ENCODE data around the gene KIAA1958.
"Not testable (repeated sequence)": the region's sequence is repeated elsewhere in the genome, so short reads cannot be mapped to it uniquely, and the experiment has no call there.

The KIAA1958 gene

DNA sequence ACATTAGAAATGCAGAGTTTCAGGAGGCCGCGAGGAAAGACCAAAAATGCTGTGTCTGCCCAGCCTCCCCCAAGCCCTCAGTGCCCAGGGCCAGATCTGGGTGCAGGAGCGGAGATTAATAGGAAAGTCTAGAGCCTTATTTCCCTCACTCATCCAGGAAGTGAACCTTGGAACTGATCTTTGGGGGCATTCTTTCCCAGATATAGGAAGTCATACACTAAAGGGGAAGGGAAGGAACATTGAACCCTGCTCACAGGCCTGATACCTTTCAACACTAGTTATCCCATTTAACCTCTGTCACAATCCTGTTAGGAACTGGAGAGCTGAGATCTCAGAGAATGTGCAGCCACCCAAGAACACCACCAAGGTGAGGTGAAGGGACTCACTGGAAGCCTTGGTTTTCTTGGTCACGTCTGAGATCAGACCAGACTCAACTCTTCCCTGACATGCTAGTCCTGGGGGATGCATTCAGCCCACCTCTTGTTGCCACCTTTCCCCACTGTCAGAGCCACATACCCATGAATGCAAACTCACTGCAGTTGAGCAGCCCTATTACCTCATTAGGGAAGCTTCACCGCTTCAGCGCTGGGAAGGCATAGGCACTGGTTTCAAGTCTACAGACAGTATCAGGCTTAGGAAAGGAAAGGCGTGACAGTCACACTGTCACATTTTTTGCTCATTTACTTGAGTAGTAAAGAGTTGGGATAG, 95.0 kb downstream of the KIAA1958 start:
- Histone ChIP-seq H3K9me3 (ENCODE audit: control insufficient read depth in 1 of 2, low read length in 2 of 2) (no peaks in the 10 kb centered on the region), H3K27me3 (ENCODE audit: control insufficient read depth in 1 of 2, insufficient read depth in 2 of 2, low read length in 2 of 2) (no peaks in the 10 kb centered on the region), H3K9ac (ENCODE audit: low read depth in 1 of 2, low read length in 2 of 2) (no peak overlapping the region), H3K36me3 (ENCODE audit: control insufficient read depth in 1 of 2, insufficient read depth in 2 of 2, low read length in 2 of 2) (no peaks in the 10 kb centered on the region), H3K4me3 (ENCODE audit: low read depth in 1 of 2, low read length in 2 of 2) (no peak overlapping the region), H3K27ac (ENCODE audit: low read depth, low read length) (no peak overlapping the region), H3K4me1 (ENCODE audit: control insufficient read depth in 1 of 2, insufficient read depth in 2 of 2, low read length in 2 of 2) (peaks cover 0 to 6% of the 10 kb centered on the region in 2 donors)

DNA sequence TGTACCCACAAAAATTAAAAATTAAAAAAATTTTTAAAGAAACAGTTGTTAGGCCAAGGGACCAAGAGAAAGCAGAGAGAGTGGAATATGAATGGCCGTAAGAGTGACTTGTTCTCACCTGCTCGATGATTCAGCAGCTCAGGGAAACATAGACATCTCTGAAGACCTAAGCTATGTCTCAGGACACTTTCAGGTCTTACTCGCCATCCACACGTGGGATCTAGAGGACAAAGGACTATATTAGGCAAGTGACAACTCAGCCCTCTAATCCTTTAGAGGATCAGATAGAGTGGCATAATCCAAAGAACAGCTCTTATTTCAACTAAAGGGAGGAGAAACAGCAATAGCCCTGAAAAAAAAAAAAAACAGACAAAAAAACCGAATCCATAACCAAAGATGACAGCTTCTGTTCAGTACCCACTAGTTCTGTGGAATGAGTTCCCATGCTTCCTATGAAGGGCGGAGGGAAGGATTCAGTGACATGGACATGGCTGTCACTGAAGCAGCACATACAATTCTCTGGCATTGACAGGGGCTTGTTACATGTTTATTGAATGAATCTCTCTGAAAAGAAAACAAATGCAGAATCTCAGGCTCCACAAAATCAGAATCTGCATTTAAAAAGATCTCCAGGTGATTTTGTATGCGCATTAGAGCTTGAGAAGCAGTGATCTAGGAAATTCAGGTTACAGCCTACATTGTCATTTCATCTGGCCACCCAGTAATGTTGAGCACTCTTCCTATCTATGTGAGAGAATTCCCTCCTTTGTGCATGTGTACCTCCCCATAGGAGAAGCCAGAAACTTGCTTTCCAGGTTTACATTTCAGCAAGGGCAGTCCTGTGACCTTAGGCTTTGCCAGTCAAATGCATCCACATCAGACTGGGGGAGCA, 96.0 kb downstream of the KIAA1958 start:
- no peak overlapping the region for H3K27ac ChIP-seq (ENCODE audit: low read depth, low read length)
- H3K36me3 ChIP-seq (ENCODE audit: control insufficient read depth in 1 of 2, insufficient read depth in 2 of 2, low read length in 2 of 2) = no peaks in the 10 kb centered on the region
- no peaks in the 10 kb centered on the region for H3K9me3 ChIP-seq (ENCODE audit: control insufficient read depth in 1 of 2, low read length in 2 of 2)
- H3K27me3 ChIP-seq (ENCODE audit: control insufficient read depth in 1 of 2, insufficient read depth in 2 of 2, low read length in 2 of 2) = no peaks in the 10 kb centered on the region
- no peak overlapping the region for H3K9ac ChIP-seq (ENCODE audit: low read depth in 1 of 2, low read length in 2 of 2)
- H3K4me1 ChIP-seq (ENCODE audit: control insufficient read depth in 1 of 2, insufficient read depth in 2 of 2, low read length in 2 of 2) = peaks cover 0 to 6% of the 10 kb centered on the region in 2 donors
- H3K4me3 ChIP-seq (ENCODE audit: low read depth in 1 of 2, low read length in 2 of 2) = no peak overlapping the region

DNA sequence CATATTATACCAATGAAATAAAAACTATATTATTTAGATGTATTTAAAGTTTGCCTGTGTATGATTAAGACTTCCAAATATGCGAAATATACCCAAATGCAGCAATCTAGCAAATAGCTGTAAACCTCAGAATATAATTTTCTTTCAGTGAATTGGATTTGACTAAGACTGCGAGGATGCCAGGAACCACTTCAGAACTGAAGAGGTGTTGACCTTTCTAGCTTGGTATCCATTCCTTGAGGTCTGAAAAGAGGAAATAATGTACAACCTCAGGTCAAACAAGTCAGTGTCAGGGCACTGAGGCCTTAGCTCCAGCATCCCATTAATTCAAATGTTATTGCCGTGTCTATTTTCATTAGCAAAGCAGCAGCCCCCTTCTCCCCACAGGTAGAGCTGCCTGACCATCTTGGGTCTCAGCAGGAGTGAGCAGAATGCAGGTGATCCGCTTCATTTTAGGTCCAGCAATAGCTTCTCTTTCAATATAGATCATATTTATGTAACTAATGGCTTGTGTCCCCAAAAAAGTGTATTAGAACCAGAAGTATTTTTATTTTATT, 100.0 kb downstream of the KIAA1958 start:
- Histone ChIP-seq H3K27me3 (ENCODE audit: control insufficient read depth in 1 of 2, insufficient read depth in 2 of 2, low read length in 2 of 2) (no peaks in the 10 kb centered on the region), H3K9me3 (ENCODE audit: control insufficient read depth in 1 of 2, low read length in 2 of 2) (no peaks in the 10 kb centered on the region), H3K4me1 (ENCODE audit: control insufficient read depth in 1 of 2, insufficient read depth in 2 of 2, low read length in 2 of 2) (peaks cover 0 to 2% of the 10 kb centered on the region in 2 donors), H3K9ac (ENCODE audit: low read depth in 1 of 2, low read length in 2 of 2) (no peak overlapping the region), H3K4me3 (ENCODE audit: low read depth in 1 of 2, low read length in 2 of 2) (no peak overlapping the region), H3K27ac (ENCODE audit: low read depth, low read length) (no peak overlapping the region), H3K36me3 (ENCODE audit: control insufficient read depth in 1 of 2, insufficient read depth in 2 of 2, low read length in 2 of 2) (no peaks in the 10 kb centered on the region)

DNA sequence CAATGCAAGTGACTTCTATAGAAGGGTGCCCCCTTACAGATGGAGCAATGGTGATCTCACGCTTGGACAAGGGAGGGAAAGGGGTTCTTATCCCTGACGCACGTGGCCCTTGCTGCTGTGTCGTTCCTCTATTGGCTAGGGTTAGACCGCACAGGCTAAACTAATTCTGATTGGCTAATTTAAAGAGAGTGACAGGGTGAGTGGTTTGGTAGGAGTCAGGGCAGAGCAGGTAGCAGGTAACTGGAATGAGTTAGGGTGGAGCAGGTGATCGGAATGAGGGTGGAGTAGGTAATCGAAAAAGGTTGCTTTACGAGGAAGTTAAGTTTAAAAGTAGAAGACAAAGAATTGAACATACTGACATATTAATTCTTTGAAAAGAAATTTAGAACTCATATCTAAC, 105.2 kb downstream of the KIAA1958 start:
- not testable (repeated sequence) for H3K36me3 ChIP-seq (ENCODE audit: control insufficient read depth in 1 of 2, insufficient read depth in 2 of 2, low read length in 2 of 2); H3K27me3 ChIP-seq (ENCODE audit: control insufficient read depth in 1 of 2, insufficient read depth in 2 of 2, low read length in 2 of 2); H3K9ac ChIP-seq (ENCODE audit: low read depth in 1 of 2, low read length in 2 of 2); H3K4me3 ChIP-seq (ENCODE audit: low read depth in 1 of 2, low read length in 2 of 2); H3K9me3 ChIP-seq (ENCODE audit: control insufficient read depth in 1 of 2, low read length in 2 of 2); H3K4me1 ChIP-seq (ENCODE audit: control insufficient read depth in 1 of 2, insufficient read depth in 2 of 2, low read length in 2 of 2); H3K27ac ChIP-seq (ENCODE audit: low read depth, low read length)

DNA sequence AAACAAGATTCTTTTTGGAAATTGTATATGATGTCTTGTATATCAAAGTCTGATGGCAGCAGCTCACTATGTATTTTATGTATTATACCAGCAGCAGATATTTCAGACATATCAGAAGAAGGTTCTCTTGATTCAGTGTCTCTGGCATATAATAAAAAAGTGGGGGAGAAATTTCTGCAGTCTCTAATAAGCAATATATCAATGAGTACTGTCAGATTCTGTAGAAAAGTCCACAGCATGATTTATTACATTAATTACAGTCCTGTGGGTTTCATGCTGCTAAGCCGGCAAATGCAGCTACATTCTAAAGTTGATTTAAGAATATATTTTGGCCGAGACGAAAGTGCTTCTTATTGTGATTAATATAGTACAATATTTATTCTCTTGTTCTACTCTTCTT, 113.1 kb downstream of the KIAA1958 start:
- Histone ChIP-seq H3K9me3 (ENCODE audit: control insufficient read depth in 1 of 2, low read length in 2 of 2) (no peaks in the 10 kb centered on the region), H3K4me3 (ENCODE audit: low read depth in 1 of 2, low read length in 2 of 2) (no peak overlapping the region), H3K9ac (ENCODE audit: low read depth in 1 of 2, low read length in 2 of 2) (no peak overlapping the region)

DNA sequence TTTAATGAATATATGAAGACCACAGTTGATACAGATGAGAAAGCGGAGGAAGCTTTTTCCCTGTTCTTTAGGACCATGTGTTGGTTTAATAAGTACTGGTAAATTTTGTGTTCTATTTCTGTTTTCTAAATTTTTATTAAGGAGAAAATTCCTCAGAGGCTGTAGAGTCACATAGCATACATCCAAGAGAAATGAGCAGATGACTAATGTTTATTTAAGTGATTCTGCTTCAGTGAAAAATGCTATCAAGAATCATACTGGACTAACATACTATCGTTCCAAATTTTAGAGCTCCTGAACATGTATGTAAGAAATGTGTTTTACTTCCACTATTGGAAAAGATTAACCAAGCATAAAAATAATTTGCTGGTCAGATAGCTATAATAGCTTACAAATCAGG, 115.0 kb downstream of the KIAA1958 start:
- Histone ChIP-seq H3K4me3 (ENCODE audit: low read depth in 1 of 2, low read length in 2 of 2) (no peak overlapping the region), H3K9me3 (ENCODE audit: control insufficient read depth in 1 of 2, low read length in 2 of 2) (no peaks in the 10 kb centered on the region), H3K36me3 (ENCODE audit: control insufficient read depth in 1 of 2, insufficient read depth in 2 of 2, low read length in 2 of 2) (no peaks in the 10 kb centered on the region), H3K27ac (ENCODE audit: low read depth, low read length) (no peak overlapping the region), H3K27me3 (ENCODE audit: control insufficient read depth in 1 of 2, insufficient read depth in 2 of 2, low read length in 2 of 2) (no peaks in the 10 kb centered on the region), H3K4me1 (ENCODE audit: control insufficient read depth in 1 of 2, insufficient read depth in 2 of 2, low read length in 2 of 2) (no peaks in the 10 kb centered on the region), H3K9ac (ENCODE audit: low read depth in 1 of 2, low read length in 2 of 2) (no peak overlapping the region)

More for the DNA sequence above, 113.1 kb downstream of the KIAA1958 start:
- no peaks in the 10 kb centered on the region for H3K27me3 ChIP-seq (ENCODE audit: control insufficient read depth in 1 of 2, insufficient read depth in 2 of 2, low read length in 2 of 2)
- no peaks in the 10 kb centered on the region for H3K4me1 ChIP-seq (ENCODE audit: control insufficient read depth in 1 of 2, insufficient read depth in 2 of 2, low read length in 2 of 2)
- H3K27ac ChIP-seq (ENCODE audit: low read depth, low read length) = no peak overlapping the region
- H3K36me3 ChIP-seq (ENCODE audit: control insufficient read depth in 1 of 2, insufficient read depth in 2 of 2, low read length in 2 of 2) = no peaks in the 10 kb centered on the region

DNA sequence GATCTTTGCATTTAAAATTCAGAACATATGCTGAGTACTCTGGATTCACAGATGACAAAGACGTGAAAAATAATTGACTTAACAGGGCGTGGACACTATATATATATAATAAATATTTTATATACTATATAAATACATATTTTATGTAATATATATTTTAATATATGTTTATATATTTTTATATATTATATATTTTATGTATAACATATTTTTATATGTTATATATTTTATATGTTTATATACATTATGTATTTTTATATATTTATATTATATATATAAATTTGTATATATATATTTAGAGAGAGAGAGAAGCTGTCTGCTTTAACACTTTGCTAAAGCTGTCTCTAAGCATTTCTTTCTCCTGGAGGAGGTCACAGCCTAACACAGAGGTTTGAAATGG, 118.2 kb downstream of the KIAA1958 start:
- no peak overlapping the region for H3K4me3 ChIP-seq (ENCODE audit: low read depth in 1 of 2, low read length in 2 of 2)
- H3K4me1 ChIP-seq (ENCODE audit: control insufficient read depth in 1 of 2, insufficient read depth in 2 of 2, low read length in 2 of 2) = no peaks in the 10 kb centered on the region
- no peaks in the 10 kb centered on the region for H3K9me3 ChIP-seq (ENCODE audit: control insufficient read depth in 1 of 2, low read length in 2 of 2)
- H3K36me3 ChIP-seq (ENCODE audit: control insufficient read depth in 1 of 2, insufficient read depth in 2 of 2, low read length in 2 of 2) = no peaks in the 10 kb centered on the region
- H3K27me3 ChIP-seq (ENCODE audit: control insufficient read depth in 1 of 2, insufficient read depth in 2 of 2, low read length in 2 of 2) = no peaks in the 10 kb centered on the region
- no peak overlapping the region for H3K27ac ChIP-seq (ENCODE audit: low read depth, low read length)
- H3K9ac ChIP-seq (ENCODE audit: low read depth in 1 of 2, low read length in 2 of 2) = no peak overlapping the region

DNA sequence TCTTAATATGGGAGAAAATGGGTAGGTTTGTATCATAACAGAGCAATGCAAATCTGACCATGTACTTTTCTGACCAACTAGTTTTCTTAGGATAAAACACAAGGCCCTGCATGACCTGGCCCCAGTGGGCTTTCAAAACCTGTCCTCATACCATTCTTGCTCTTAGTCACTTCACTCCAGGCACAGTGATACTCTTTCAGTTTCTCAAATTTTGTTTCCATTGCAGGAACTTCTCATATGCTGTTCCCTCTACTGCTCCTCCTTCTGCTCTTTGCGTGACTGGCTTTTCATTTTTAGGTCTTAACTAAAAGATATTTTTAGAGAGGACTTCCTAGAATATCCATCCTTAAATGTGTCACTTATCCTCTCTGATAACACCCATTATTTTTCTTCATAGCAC, 118.9 kb downstream of the KIAA1958 start:
- H3K27me3 ChIP-seq (ENCODE audit: control insufficient read depth in 1 of 2, insufficient read depth in 2 of 2, low read length in 2 of 2) = no peaks in the 10 kb centered on the region
- no peaks in the 10 kb centered on the region for H3K9me3 ChIP-seq (ENCODE audit: control insufficient read depth in 1 of 2, low read length in 2 of 2)
- no peak overlapping the region for H3K4me3 ChIP-seq (ENCODE audit: low read depth in 1 of 2, low read length in 2 of 2)
- H3K9ac ChIP-seq (ENCODE audit: low read depth in 1 of 2, low read length in 2 of 2) = no peak overlapping the region
- no peaks in the 10 kb centered on the region for H3K36me3 ChIP-seq (ENCODE audit: control insufficient read depth in 1 of 2, insufficient read depth in 2 of 2, low read length in 2 of 2)
- no peak overlapping the region for H3K27ac ChIP-seq (ENCODE audit: low read depth, low read length)
- H3K4me1 ChIP-seq (ENCODE audit: control insufficient read depth in 1 of 2, insufficient read depth in 2 of 2, low read length in 2 of 2) = no peaks in the 10 kb centered on the region

DNA sequence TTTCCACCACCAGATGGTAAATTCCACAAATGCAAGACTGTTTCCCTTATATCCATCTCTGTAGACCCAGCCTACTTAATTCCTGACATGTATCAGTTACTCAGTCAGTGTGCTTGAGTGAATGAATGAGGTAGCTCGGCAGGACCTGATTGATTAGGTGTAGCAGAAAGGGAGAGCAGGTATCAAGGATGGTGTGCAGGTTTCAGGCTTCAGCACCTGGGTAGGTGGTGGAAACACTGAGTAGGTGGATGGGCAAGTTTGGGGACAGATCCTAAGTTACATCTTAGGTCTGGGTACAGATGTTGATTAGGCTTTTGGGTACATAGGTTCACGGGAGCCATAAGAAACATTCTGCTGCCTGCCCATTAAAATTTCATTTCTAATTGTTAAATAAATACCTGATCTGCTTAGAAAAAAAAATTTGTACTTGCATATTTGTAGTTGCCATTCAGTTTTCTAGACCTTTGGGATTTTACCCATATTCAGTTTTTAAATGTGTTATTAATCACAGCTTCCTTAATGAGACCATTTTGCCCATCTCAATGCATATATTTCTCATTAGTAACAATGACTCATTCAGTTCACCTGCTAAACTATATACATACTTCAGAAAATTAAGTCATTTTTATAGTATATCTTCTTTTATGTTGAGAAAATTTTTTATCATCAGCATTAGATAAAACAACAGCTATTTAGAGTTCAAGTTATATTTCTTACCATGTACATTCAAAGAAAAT, 119.5 kb downstream of the KIAA1958 start:
- no peak overlapping the region for H3K27ac ChIP-seq (ENCODE audit: low read depth, low read length)
- no peak overlapping the region for H3K9ac ChIP-seq (ENCODE audit: low read depth in 1 of 2, low read length in 2 of 2)

DNA sequence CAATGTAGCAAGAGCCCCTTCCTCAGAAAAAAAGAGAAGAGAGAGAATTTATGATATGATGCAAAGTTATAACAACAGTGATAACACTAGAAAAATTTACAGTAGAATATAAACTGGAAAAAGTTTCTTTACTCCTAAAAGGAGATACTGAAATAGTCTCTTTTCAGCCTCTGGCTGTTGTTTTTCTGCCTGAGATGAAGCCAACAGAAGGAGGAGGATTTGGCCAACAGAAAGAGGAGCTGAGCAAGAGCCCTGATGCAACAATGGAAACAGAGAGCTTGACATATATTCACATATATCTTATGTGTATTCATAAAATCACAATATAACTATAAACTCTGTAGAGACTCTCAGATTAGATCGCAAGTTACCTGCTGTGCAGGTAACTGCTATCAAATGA, 122.2 kb downstream of the KIAA1958 start:
- Histone ChIP-seq H3K36me3 (ENCODE audit: control insufficient read depth in 1 of 2, insufficient read depth in 2 of 2, low read length in 2 of 2) (no peaks in the 10 kb centered on the region), H3K9me3 (ENCODE audit: control insufficient read depth in 1 of 2, low read length in 2 of 2) (no peaks in the 10 kb centered on the region), H3K27ac (ENCODE audit: low read depth, low read length) (no peak overlapping the region), H3K4me3 (ENCODE audit: low read depth in 1 of 2, low read length in 2 of 2) (no peak overlapping the region), H3K27me3 (ENCODE audit: control insufficient read depth in 1 of 2, insufficient read depth in 2 of 2, low read length in 2 of 2) (no peaks in the 10 kb centered on the region), H3K9ac (ENCODE audit: low read depth in 1 of 2, low read length in 2 of 2) (no peak overlapping the region), H3K4me1 (ENCODE audit: control insufficient read depth in 1 of 2, insufficient read depth in 2 of 2, low read length in 2 of 2) (no peaks in the 10 kb centered on the region)

More for the DNA sequence above, 119.5 kb downstream of the KIAA1958 start:
- H3K4me1 ChIP-seq (ENCODE audit: control insufficient read depth in 1 of 2, insufficient read depth in 2 of 2, low read length in 2 of 2) = no peaks in the 10 kb centered on the region
- H3K36me3 ChIP-seq (ENCODE audit: control insufficient read depth in 1 of 2, insufficient read depth in 2 of 2, low read length in 2 of 2) = no peaks in the 10 kb centered on the region
- H3K9me3 ChIP-seq (ENCODE audit: control insufficient read depth in 1 of 2, low read length in 2 of 2) = no peaks in the 10 kb centered on the region
- H3K27me3 ChIP-seq (ENCODE audit: control insufficient read depth in 1 of 2, insufficient read depth in 2 of 2, low read length in 2 of 2) = no peaks in the 10 kb centered on the region
- no peak overlapping the region for H3K4me3 ChIP-seq (ENCODE audit: low read depth in 1 of 2, low read length in 2 of 2)
